GM12878 (cell line): Measurements from ENCODE around the gene PLSCR3.

Source experiments
- CEBPB ChIP-seq, 2 experiments: fragments of 150-350 bp in 1 of 2; IDR thresholded peaks; 2 replicates each; pipeline ENCODE4 v1.6.1; 2012 to 2014; ENCODE audit warnings: low read depth in 2 of 2, low read length in 2 of 2, borderline replicate concordance in 1 of 2, inconsistent platforms in 1 of 2
- CHD2 ChIP-seq: IDR thresholded peaks from 2 replicates; pipeline ENCODE4 v1.6.1; 2011; ENCODE audit warnings: low read depth, low read length, improper control_type of control experiment, borderline replicate concordance
- CTCF ChIP-seq, 3 experiments: IDR thresholded peaks in 2 of 3; conservative IDR thresholded peaks in 1 of 3; 2 replicates each; pipeline ENCODE4 v1.5.1; 2011; ENCODE audit warnings: low read depth in 3 of 3, low read length in 3 of 3, mild to moderate bottlenecking in 3 of 3, control low read depth in 2 of 3, moderate library complexity in 2 of 3, inconsistent platforms in 1 of 3, mixed read lengths in 1 of 3; ENCODE audit not compliant: control insufficient read depth in 2 of 3, insufficient read depth in 1 of 3; ENCODE audit errors: extremely low read depth in 1 of 3
- MAX ChIP-seq: IDR thresholded peaks from 2 replicates; pipeline ENCODE4 v1.6.1; 2012; ENCODE audit warnings: low read depth, low read length, improper control_type of control experiment

- TF ChIP-seq MAX, result no peak
- no peak for TF ChIP-seq CTCF (IDR thresholded peaks at IDR 0.05 in 2 of 3, conservative IDR thresholded peaks at IDR 0.05 in 1 of 3; ENCODE audit: control insufficient read depth in 2 of 3, extremely low read depth in 1 of 3, insufficient read depth in 1 of 3, low read depth in 3 of 3, low read length in 3 of 3)
- TF ChIP-seq CEBPB (IDR thresholded peaks at IDR 0.05; ENCODE audit: borderline replicate concordance in 1 of 2, low read depth in 2 of 2, low read length in 2 of 2), result no peak
- no peak for TF ChIP-seq CHD2
These were observed 21.5 kb upstream of the PLSCR3 start for GRCh38 chr17:7415784-7416183.
